Transverse colon (tissue), 4 donors: Measurements from ENCODE around the gene RABL2A.
"Not testable (repeated sequence)": the region's sequence is repeated elsewhere in the genome, so short reads cannot be mapped to it uniquely, and the experiment has no call there.

ENCODE experiments used
- CTCF ChIP-seq, 5 experiments: fragments of 200-600 bp in 3 of 5; fragments of 450-650 bp in 2 of 5; sonication (generic) in 3 of 5; IDR thresholded peaks; 1 replicate in 2 of 5; 2 replicates in 3 of 5; pipeline ENCODE4 v1.5.1; 2016 to 2017; ENCODE audit warnings: antibody characterized with exemption in 5 of 5, inconsistent platforms in 3 of 5, mild to moderate bottlenecking in 2 of 5, moderate library complexity in 1 of 5
- POLR2A ChIP-seq: fragments of 450-650 bp; IDR thresholded peaks from one replicate; pipeline ENCODE4 v1.6.1; 2016; ENCODE audit warnings: antibody characterized with exemption, mild to moderate bottlenecking, moderate library complexity
- POLR2AphosphoS5 ChIP-seq, 3 donors: sonication (generic); formaldehyde crosslinking; IDR thresholded peaks; one replicate each; pipeline ENCODE4 v1.6.1; 2016; ENCODE audit warnings: antibody characterized with exemption in 3 of 3

- not testable (repeated sequence) for TF ChIP-seq CTCF (IDR thresholded peaks at IDR 0.05); POLR2A; POLR2AphosphoS5 (IDR thresholded peaks at IDR 0.05)
These were observed 29.9 kb upstream of the RABL2A start for GRCh38 chr2:113597164-113597563.
